Neural cell (in vitro differentiated cells): ENCODE measurements around the gene FOXP4.

Experiments
- EP300 ChIP-seq: fragments of 450-650 bp; conservative IDR thresholded peaks from 2 replicates; pipeline ENCODE4 v1.6.1; 2014; ENCODE audit warnings: antibody characterized with exemption, mild to moderate bottlenecking, moderate library complexity; ENCODE audit not compliant: poor library complexity, severe bottlenecking
- EZH2 ChIP-seq: fragments of 200-600, 300-800 bp; shearing (Covaris generic), sonication (generic); IDR thresholded peaks from 2 replicates; pipeline ENCODE4 v1.6.1; 2014; ENCODE audit warnings: antibody characterized with exemption, low read length, borderline replicate concordance, mild to moderate bottlenecking; ENCODE audit not compliant: insufficient read depth, poor library complexity, severe bottlenecking
- MXI1 ChIP-seq: fragments of 450-650 bp; conservative IDR thresholded peaks from 2 replicates; pipeline ENCODE4 v1.6.1; 2014; ENCODE audit warnings: antibody characterized with exemption, mild to moderate bottlenecking; ENCODE audit not compliant: poor library complexity, severe bottlenecking
- POLR2AphosphoS5 ChIP-seq: IDR thresholded peaks from 2 replicates; pipeline ENCODE4 v1.6.1; 2012
- RAD21 ChIP-seq: fragments of 450-650 bp; conservative IDR thresholded peaks from 2 replicates; pipeline ENCODE4 v1.6.1; 2014; ENCODE audit warnings: antibody characterized with exemption, mild to moderate bottlenecking, moderate library complexity
- SMC3 ChIP-seq: fragments of 450-650 bp; conservative IDR thresholded peaks from 2 replicates; pipeline ENCODE4 v1.6.1; 2014; ENCODE audit warnings: antibody characterized with exemption, mild to moderate bottlenecking, moderate library complexity; ENCODE audit not compliant: poor library complexity
- TAF1 ChIP-seq: IDR thresholded peaks from 2 replicates; pipeline ENCODE4 v1.6.1; 2012; ENCODE audit warnings: low read depth
- TF ChIP-seq, protein P1 (sequence below): fragments of 450-650 bp; IDR thresholded peaks from 2 replicates; pipeline ENCODE4 v1.5.1; 2014; ENCODE audit warnings: antibody characterized with exemption, mild to moderate bottlenecking, moderate library complexity; ENCODE audit not compliant: poor library complexity, severe bottlenecking
- TF ChIP-seq, protein P2 (sequence below): IDR thresholded peaks from 2 replicates; pipeline ENCODE4 v1.6.1; 2012; ENCODE audit warnings: borderline replicate concordance

DNA sequence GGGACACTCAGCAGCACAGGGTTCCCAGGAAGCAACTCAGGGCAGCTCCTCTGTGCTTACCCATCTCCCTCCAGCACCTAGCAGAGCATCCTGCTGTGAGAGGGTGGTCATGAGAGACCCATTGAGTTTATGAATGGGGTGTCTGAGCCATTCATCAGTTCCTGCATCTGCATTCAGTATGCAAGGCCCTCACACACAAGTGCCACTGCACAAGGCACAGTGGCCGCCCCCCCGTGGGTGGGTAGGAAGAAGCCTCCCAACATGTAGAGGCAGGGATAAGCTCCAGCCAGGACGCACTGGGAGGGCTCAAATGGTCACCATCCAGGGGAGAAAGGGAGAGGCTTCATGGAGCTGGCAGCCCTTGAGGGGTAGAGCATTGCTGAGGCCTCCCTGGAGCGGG lies 43.0 kb downstream of the FOXP4 start:
- TF ChIP-seq, protein P1, sequence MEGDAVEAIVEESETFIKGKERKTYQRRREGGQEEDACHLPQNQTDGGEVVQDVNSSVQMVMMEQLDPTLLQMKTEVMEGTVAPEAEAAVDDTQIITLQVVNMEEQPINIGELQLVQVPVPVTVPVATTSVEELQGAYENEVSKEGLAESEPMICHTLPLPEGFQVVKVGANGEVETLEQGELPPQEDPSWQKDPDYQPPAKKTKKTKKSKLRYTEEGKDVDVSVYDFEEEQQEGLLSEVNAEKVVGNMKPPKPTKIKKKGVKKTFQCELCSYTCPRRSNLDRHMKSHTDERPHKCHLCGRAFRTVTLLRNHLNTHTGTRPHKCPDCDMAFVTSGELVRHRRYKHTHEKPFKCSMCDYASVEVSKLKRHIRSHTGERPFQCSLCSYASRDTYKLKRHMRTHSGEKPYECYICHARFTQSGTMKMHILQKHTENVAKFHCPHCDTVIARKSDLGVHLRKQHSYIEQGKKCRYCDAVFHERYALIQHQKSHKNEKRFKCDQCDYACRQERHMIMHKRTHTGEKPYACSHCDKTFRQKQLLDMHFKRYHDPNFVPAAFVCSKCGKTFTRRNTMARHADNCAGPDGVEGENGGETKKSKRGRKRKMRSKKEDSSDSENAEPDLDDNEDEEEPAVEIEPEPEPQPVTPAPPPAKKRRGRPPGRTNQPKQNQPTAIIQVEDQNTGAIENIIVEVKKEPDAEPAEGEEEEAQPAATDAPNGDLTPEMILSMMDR, result no peak
- TF ChIP-seq TAF1 (no peak), POLR2AphosphoS5 (no peak), RAD21 (no peak), EZH2 (no peak), MXI1 (no peak), EP300 (no peak), SMC3 (no peak)
- TF ChIP-seq, protein P2, sequence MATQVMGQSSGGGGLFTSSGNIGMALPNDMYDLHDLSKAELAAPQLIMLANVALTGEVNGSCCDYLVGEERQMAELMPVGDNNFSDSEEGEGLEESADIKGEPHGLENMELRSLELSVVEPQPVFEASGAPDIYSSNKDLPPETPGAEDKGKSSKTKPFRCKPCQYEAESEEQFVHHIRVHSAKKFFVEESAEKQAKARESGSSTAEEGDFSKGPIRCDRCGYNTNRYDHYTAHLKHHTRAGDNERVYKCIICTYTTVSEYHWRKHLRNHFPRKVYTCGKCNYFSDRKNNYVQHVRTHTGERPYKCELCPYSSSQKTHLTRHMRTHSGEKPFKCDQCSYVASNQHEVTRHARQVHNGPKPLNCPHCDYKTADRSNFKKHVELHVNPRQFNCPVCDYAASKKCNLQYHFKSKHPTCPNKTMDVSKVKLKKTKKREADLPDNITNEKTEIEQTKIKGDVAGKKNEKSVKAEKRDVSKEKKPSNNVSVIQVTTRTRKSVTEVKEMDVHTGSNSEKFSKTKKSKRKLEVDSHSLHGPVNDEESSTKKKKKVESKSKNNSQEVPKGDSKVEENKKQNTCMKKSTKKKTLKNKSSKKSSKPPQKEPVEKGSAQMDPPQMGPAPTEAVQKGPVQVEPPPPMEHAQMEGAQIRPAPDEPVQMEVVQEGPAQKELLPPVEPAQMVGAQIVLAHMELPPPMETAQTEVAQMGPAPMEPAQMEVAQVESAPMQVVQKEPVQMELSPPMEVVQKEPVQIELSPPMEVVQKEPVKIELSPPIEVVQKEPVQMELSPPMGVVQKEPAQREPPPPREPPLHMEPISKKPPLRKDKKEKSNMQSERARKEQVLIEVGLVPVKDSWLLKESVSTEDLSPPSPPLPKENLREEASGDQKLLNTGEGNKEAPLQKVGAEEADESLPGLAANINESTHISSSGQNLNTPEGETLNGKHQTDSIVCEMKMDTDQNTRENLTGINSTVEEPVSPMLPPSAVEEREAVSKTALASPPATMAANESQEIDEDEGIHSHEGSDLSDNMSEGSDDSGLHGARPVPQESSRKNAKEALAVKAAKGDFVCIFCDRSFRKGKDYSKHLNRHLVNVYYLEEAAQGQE, result no peak
